HG03571 (cell line): ENCODE results near the gene TM4SF4.
"Not testable (repeated sequence)": the region's sequence is repeated elsewhere in the genome, so short reads cannot be mapped to it uniquely, and the experiment has no call there.

Experiments used
- ATAC-seq: cut with Tn5 transposase; IDR thresholded peaks from one replicate; pipeline ENCODE4 v1.9.1; 2021; ENCODE audit not compliant: unreplicated experiment

Gene TM4SF4

GRCh38 chr3:149474250-149474817, at the start of gene TM4SF4:
TSS of gene TM4SF4 (plus strand) at chr3:149474697. CDS start at chr3:149474878, 181 bp downstream.
- no peak for ATAC-seq

GRCh38 chr3:149424918-149425317, 49.6 kb upstream of the TM4SF4 start:
- no peak for ATAC-seq

GRCh38 chr3:149426325-149426724, 48.2 kb upstream of the TM4SF4 start:
- ATAC-seq = no peak

- no peak for ATAC-seq
Measured at GRCh38 chr3:149428087-149428486, 46.4 kb upstream of the TM4SF4 start.

GRCh38 chr3:149430216-149430615, 44.3 kb upstream of the TM4SF4 start:
- ATAC-seq = no peak

- ATAC-seq = no peak
Measured at GRCh38 chr3:149432149-149432548, 42.3 kb upstream of the TM4SF4 start.

- ATAC-seq = no peak
Measured at GRCh38 chr3:149435996-149436885, 38.3 kb upstream of the TM4SF4 start.

DNA sequence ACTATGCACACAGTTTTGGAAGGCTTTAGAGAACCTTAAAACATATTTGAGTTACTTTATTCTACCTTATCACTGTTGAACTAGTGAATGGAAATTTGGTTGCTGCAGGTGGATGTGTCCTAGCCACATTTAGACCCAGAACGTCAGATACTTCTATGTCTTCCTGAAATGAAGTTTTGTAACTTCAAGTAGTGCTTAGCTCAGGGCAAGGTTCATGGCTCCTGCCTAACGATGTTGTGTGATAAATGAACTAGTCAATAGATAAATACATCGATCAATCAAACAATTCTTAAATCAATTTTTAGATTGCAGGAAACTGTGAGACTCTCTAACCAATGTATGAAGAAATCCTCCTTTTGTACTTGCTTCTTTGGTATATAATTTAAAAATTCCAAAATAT, 37.2 kb upstream of the TM4SF4 start:
- no peak for ATAC-seq

DNA sequence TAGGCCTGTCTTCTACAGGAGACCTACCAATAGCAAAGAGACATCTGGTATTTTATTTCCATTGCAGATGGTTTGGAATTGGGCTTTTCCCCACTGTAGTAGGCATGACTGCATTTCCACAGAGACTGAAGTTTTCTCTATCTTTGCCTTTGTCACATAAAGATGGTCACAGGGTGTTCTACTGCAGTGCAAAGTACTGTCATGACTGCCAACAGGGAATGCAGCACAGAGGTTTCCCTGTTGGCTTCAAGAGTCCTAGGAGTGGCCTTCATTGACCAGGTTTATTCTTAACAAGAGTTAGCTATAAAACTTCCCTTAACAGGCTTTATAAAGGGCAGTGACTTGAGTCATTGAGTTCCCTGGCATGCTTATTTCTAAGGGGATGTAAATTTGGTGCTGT, 36.8 kb upstream of the TM4SF4 start:
- ATAC-seq = no peak

DNA sequence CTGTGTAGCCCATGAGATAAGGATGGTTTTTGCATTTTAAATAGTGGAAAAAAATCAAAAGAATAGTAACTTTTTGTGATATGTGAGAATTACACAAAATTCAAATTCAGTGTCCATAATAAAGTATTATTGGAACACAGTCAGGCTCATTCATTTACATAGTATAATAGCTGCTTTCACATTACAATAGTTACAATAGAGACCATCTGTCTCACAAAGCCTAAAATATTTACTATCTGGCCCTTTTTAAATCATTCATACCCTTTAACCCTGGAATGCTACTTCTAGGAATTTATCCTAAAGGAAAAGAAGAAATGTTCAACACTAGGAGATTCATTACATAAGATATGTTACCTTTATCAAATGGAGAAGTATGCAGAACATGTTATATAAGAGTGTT, 35.5 kb upstream of the TM4SF4 start:
- no peak for ATAC-seq

DNA sequence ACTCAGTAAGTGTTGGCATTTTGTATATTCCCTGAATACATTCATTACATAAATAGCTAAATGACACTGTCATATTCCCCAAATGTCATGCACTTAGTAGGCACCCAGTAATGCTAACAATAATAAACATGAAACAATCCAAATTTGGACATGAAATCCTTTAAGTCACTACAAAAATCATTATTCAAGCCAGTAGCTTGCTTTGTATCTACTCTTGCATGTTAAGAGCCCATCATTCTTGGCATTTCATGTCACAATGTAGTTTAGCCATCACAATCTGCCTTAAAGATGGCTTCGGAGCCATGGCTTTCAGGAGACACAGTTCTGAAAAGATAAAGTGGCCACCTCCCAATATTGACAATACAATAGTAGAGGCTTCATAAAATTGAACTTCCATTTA, 32.9 kb upstream of the TM4SF4 start:
- no peak for ATAC-seq

DNA sequence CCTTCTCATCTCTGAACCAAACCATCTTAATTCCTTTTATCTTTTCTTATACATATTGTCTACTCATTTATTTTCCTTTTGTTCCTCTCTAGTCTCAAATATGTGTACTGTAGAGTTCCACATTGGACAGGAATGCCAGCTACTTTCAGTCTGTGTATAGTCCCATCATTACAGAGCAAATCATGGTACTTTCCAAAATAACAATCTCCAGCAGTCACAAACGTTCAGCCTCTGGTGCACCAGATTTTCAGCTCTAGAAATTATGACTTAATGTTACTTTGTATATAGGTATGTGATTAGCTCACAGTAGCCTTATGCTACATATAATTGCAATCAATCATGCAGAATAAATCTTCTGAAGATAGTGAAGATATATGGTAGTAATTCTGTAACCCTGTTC, 32.5 kb upstream of the TM4SF4 start:
- no peak for ATAC-seq

GRCh38 chr3:149442851-149443544, 31.5 kb upstream of the TM4SF4 start:
- no peak for ATAC-seq

DNA sequence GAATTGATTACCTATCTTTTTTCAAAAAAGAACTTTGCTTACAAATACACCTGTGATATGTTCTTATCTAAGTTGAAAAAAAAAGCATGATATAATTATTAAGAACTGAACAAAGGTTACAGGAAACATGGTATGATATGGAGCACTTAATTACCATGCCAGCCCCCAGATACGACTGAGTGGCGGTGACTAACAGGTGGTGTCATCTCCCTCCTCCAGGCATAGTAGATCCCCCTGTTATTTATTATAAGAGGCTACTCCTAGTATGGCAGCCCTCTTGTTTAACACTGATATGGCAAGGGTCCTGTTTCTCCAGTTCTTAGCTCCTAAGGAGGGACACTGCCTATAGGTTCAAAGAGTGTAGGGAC, 31.0 kb upstream of the TM4SF4 start:
- ATAC-seq = no peak

GRCh38 chr3:149444867-149445266, 29.6 kb upstream of the TM4SF4 start:
- not testable (repeated sequence) for ATAC-seq

DNA sequence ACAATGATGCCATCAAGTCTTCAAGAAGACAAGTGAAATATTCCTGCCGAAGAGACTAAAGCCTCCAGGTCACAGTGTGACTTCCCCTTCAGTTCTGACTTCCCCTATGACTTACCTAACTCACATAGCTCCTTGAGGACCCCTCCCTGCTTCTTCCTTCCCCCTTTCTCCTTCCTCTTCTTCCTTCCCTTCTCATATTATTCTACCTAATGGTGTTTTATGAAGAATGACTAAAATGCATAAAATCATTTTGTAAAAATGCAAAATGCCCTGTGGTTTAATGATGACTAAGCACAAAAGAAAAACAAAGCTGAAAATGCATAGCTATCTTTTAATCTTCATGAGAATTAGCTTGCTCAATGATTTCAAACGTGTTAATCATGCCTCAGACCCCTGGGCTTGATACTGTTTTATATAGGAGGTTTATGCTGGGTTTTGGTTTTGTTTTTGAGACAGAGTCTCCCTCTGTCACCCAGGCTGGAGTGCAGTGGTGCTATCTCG, 26.1 kb upstream of the TM4SF4 start:
- no peak for ATAC-seq

GRCh38 chr3:149449182-149449581, 25.3 kb upstream of the TM4SF4 start:
- ATAC-seq = no peak

GRCh38 chr3:149449799-149450198, 24.7 kb upstream of the TM4SF4 start:
- ATAC-seq = no peak

DNA sequence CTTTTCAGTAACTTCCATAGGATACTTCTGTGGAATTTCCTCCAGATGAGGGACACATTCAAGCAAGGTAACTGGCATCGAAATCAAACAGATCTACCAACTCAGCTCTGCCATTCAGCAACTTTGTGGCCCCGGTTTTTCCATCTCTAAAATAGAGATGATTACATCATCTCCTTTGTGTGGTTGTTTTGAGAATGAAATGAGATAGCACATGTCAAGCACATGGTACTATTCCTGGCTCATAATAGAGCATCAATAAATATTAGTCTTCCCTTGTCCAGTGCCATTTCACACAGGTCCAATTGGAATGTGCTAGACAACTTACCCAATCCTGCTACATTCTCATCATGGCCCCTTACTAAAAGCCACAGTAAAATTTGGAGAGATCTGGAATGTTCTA, 24.2 kb upstream of the TM4SF4 start:
- no peak for ATAC-seq

- ATAC-seq = no peak
Measured at GRCh38 chr3:149452036-149452435, 22.5 kb upstream of the TM4SF4 start.

GRCh38 chr3:149453140-149453805, 21.2 kb upstream of the TM4SF4 start:
- ATAC-seq = no peak
